Neural crest cell (in vitro differentiated cells): ENCODE data around the gene TCEA2. TPM values are rescaled to one million over a fixed set of nuclear protein-coding genes. Genes with fewer than 3 reads are reported as not detected.
A peak's percentile ranks its signal among the peaks of the same experiment; 100 is the strongest.
"Not testable (repeated sequence)": the region's sequence is repeated elsewhere in the genome, so short reads cannot be mapped to it uniquely, and the experiment has no call there.

Source experiments
- DNase-seq: peaks from one replicate; pipeline ENCODE4 v3.0.0; 2021; ENCODE audit warnings: low read depth, mixed read lengths, low spot score
- H3K27ac Mint-ChIP-seq: one replicate; pipeline ENCODE4 v1.8.0; 2021; ENCODE audit warnings: mild to moderate bottlenecking, mixed read lengths; ENCODE audit not compliant: unreplicated experiment
- H3K27me3 Mint-ChIP-seq: 2 replicates; pipeline ENCODE4 v1.8.0; 2021; ENCODE audit warnings: low read depth, mild to moderate bottlenecking, mixed read lengths
- H3K36me3 Mint-ChIP-seq: 2 replicates; pipeline ENCODE4 v1.8.0; 2021; ENCODE audit warnings: low read depth, mild to moderate bottlenecking, mixed read lengths
- H3K4me1 Mint-ChIP-seq: 2 replicates; pipeline ENCODE4 v1.8.0; 2021; ENCODE audit warnings: mixed read lengths
- H3K4me3 Mint-ChIP-seq: one replicate; pipeline ENCODE4 v1.8.0; 2021; ENCODE audit warnings: mild to moderate bottlenecking, mixed read lengths
- H3K9me3 Mint-ChIP-seq: 2 replicates; pipeline ENCODE4 v1.8.0; 2021; ENCODE audit warnings: mixed read lengths
- CTCF ChIP-seq: fragments of 200-600 bp; sonication (generic); conservative IDR thresholded peaks from 2 replicates; pipeline ENCODE4 v1.5.0; 2021; ENCODE audit warnings: antibody characterized with exemption, mild to moderate bottlenecking
- total RNA-seq: library from RNA; stranded (reverse); gene quantifications from 2 replicates; pipeline ENCODE4 v1.2.1, GENCODE V29; 2021

TCEA2 gene
- total RNA-seq, 1 donor from 2014 or later: 82.5 TPM

GRCh38 chr20:64084685-64085152, 21.7 kb downstream of the TCEA2 start:
- peak overlapping the region; percentile 88 for H3K4me3 Mint-ChIP-seq
- no peak for TF ChIP-seq CTCF
- H3K36me3 Mint-ChIP-seq: no peaks in the 10 kb centered on the region
- DNase-seq: no peak
- peaks cover 25% of the 10 kb centered on the region for H3K4me1 Mint-ChIP-seq
- peaks cover 72% of the 10 kb centered on the region for H3K27me3 Mint-ChIP-seq
- H3K9me3 Mint-ChIP-seq: no peaks in the 10 kb centered on the region
- H3K27ac Mint-ChIP-seq: no peak overlapping the region

GRCh38 chr20:64086801-64087200, 23.8 kb downstream of the TCEA2 start:
- Mint-ChIP-seq H3K4me1 (peaks cover 20% of the 10 kb centered on the region), H3K9me3 (no peaks in the 10 kb centered on the region), H3K27me3 (peaks cover 69% of the 10 kb centered on the region), H3K27ac (no peak overlapping the region), H3K36me3 (no peaks in the 10 kb centered on the region), H3K4me3 (no peak overlapping the region)
- no peak for DNase-seq
- TF ChIP-seq CTCF: no peak

- H3K27ac Mint-ChIP-seq, H3K9me3 Mint-ChIP-seq, H3K4me3 Mint-ChIP-seq, H3K36me3 Mint-ChIP-seq, DNase-seq: not testable (repeated sequence)
- Mint-ChIP-seq H3K4me1 (peaks cover 18% of the 10 kb centered on the region), H3K27me3 (peaks cover 67% of the 10 kb centered on the region)
Observed at GRCh38 chr20:64087226-64087825, 24.3 kb downstream of the TCEA2 start.

- H3K36me3 Mint-ChIP-seq, DNase-seq, H3K27ac Mint-ChIP-seq, H3K9me3 Mint-ChIP-seq, H3K4me3 Mint-ChIP-seq: not testable (repeated sequence)
- Mint-ChIP-seq H3K4me1 (peaks cover 19% of the 10 kb centered on the region), H3K27me3 (peaks cover 62% of the 10 kb centered on the region)
Observed at GRCh38 chr20:64088586-64088985, 25.6 kb downstream of the TCEA2 start.

GRCh38 chr20:64090165-64090564, 27.2 kb downstream of the TCEA2 start:
- H3K4me1 Mint-ChIP-seq: peaks cover 15% of the 10 kb centered on the region
- peaks cover 51% of the 10 kb centered on the region for H3K27me3 Mint-ChIP-seq
- no peak for TF ChIP-seq CTCF
- H3K4me3 Mint-ChIP-seq: peak overlapping the region; percentile 41
- no peak for DNase-seq
- no peaks in the 10 kb centered on the region for H3K36me3 Mint-ChIP-seq
- H3K9me3 Mint-ChIP-seq: no peaks in the 10 kb centered on the region
- H3K27ac Mint-ChIP-seq: no peak overlapping the region

GRCh38 chr20:64091340-64091739, 28.3 kb downstream of the TCEA2 start:
- Mint-ChIP-seq H3K36me3 (no peaks in the 10 kb centered on the region), H3K27ac (peak overlapping the region; percentile 3), H3K9me3 (peaks cover under 1% of the 10 kb centered on the region), H3K4me1 (peaks cover 15% of the 10 kb centered on the region), H3K4me3 (no peak overlapping the region), H3K27me3 (peaks cover 39% of the 10 kb centered on the region)
- TF ChIP-seq CTCF: no peak
- DNase-seq: no peak
